Transverse colon (tissue), 4 donors: ENCODE measurements around the gene KIAA0232.

ENCODE experiments used
- CTCF ChIP-seq, 5 experiments: fragments of 200-600 bp in 3 of 5; fragments of 450-650 bp in 2 of 5; sonication (generic) in 3 of 5; IDR thresholded peaks; 1 replicate in 2 of 5; 2 replicates in 3 of 5; pipeline ENCODE4 v1.5.1; 2016 to 2017; ENCODE audit warnings: antibody characterized with exemption in 5 of 5, inconsistent platforms in 3 of 5, mild to moderate bottlenecking in 2 of 5, moderate library complexity in 1 of 5
- POLR2A ChIP-seq: fragments of 450-650 bp; IDR thresholded peaks from one replicate; pipeline ENCODE4 v1.6.1; 2016; ENCODE audit warnings: antibody characterized with exemption, mild to moderate bottlenecking, moderate library complexity
- POLR2AphosphoS5 ChIP-seq, 3 donors: sonication (generic); formaldehyde crosslinking; IDR thresholded peaks; one replicate each; pipeline ENCODE4 v1.6.1; 2016; ENCODE audit warnings: antibody characterized with exemption in 3 of 3

GRCh38 chr4:6926081-6926480 lies 143.6 kb downstream of the KIAA0232 start:
- TF ChIP-seq CTCF (IDR thresholded peaks at IDR 0.05) (no peak), POLR2AphosphoS5 (IDR thresholded peaks at IDR 0.05) (no peak), POLR2A (no peak)
